Superior temporal gyrus (tissue), 1 donor: ENCODE data around the gene EGFR.

Experiments
- DNase-seq: peaks from one replicate; pipeline ENCODE4 v3.0.0-alpha.2; 2016; ENCODE audit errors: extremely low spot score

The EGFR gene

DNA sequence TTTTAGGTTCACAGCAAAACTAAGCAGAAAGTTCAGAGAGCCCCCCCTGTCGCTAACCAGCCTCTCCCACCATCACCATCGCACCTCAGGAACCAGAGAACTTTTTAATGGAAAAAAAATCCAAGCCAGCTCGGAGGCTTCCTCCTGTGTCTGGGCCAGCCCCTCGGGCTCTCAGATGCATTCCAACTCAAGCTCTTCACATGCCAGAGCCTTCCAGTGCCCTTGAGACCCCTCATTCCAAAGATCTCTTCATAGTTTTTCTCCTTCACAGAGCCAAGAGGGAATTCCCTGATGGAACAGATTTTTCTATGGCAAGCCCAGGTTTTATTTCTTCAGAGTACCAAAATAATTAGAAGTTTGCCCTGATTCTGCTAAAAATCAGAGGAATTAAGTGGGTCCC lies 192.9 kb downstream of the EGFR start:
- DNase-seq, result no peak

DNA sequence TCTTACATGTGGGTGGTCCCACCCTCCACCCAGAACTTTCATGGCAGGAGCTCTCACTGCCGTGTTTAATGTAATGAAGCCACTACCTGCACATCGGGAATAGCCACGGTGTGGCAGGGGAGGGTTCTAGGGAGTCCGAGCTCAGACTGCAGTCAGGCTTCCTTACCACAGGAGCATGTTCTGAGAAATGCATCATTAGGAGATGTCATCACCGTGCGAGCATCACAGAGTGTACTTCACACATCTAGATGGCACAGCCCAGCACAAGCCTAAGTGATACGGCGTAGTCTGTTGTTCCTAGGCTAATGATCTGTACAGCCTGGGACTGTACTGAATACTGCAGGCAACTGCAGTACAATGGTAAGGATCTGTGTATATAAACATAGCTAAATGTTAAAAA lies 193.4 kb downstream of the EGFR start:
- DNase-seq, result no peak

GRCh38 chr7:55212838-55213237 lies 194.0 kb downstream of the EGFR start:
- no peak for DNase-seq

DNA sequence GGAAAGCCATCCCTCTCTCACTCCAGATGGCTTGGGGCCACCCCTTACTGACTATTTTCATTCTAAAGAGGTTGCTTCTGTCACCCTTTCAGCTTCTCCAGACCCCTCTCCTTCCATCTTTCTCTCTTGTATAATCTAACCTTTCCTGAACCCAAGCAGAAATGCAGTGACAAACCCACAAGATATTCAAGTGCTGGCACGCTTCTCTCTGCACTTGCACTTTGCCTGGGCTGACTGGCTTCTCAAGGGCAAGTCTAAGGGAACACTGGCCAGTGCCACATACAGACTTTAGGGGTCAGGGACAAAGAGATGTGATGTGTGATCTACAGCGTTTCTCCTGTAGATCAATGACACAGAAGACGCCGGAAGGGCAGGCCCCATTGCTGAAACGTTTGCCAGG lies 195.9 kb downstream of the EGFR start:
- DNase-seq, result no peak

GRCh38 chr7:55223023-55223422 lies 204.2 kb downstream of the EGFR start:
- no peak for DNase-seq

GRCh38 chr7:55224111-55224510 lies 205.3 kb downstream of the EGFR start:
- no peak for DNase-seq

DNA sequence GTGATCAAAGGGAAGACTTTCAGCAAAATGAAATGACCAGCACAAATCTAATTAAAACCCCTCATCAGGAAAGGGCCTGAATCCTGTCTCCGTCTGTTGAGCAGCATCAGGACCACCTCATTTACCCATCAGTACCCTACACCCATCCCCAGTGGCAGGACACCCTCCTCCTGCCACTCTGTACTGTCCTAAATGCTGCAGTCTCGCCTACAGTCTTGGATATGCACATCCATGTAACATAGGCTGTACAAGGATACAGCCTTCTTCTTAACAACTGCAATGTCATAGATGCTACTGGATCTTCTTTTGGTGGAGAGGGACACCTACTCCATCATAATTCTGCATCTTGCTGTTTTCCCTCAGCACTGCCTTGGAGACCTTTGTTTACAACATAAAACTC lies 206.0 kb downstream of the EGFR start:
- DNase-seq, result no peak

DNA sequence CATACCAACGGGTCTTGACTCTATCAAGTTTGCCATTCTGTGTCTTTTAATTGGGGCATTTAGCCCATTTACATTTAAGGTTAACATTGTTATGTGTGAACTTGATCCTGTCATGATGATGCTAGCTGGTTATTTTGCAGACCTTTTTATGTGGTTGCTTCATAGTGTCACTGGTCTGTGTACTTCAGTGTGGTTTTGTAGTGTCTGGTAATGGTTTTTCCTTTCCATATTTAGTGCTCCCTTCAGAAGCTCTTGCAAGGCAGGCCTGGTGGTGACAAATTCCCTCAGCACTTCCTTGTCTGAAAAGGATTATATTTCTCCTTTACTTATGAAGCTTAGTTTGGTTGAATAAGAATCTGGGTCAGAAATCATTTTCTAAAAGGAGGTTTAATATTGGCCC lies 211.2 kb downstream of the EGFR start:
- no peak for DNase-seq

- no peak for DNase-seq
Observed at GRCh38 chr7:55231736-55232280, 213.0 kb downstream of the EGFR start.

DNA sequence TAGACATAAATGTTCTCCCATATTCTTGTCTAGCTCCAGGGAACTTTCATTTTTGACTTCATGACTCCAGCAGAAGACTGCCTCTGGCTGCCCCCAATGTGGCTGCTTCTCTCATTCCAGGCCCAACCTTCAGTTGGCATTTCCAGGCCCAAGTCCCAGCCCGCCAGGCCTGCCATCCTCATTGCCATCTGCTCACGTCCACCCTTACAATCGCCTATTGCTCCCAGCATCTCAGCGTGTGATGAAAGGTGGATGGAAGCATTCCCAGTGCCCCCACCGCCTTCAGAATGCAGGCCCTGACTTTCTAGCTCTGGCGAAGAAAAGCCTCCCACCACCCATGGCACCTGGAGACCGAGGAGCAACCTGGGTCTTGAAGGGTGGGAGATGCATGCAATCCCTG lies 214.2 kb downstream of the EGFR start:
- DNase-seq, result no peak

DNA sequence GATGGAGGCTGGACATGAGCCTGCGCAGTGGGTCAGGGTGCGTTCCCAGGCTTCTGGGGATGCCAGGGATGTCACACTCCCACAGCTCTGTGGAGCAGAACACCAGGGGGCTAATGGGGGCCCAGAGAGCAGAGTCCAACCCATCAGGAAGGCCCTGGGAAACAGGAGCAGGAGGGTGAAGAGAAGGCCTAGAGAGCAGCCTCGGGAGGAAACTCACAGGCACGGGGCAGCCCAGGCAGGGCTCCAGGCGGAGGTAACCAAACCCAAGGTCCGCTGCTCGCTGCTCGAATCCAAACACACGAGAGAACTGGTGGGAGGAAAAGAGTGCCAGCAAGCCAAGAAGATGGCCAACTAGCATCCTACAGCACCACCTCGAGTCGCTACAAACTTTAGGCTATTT lies 215.6 kb downstream of the EGFR start:
- DNase-seq, result no peak

DNA sequence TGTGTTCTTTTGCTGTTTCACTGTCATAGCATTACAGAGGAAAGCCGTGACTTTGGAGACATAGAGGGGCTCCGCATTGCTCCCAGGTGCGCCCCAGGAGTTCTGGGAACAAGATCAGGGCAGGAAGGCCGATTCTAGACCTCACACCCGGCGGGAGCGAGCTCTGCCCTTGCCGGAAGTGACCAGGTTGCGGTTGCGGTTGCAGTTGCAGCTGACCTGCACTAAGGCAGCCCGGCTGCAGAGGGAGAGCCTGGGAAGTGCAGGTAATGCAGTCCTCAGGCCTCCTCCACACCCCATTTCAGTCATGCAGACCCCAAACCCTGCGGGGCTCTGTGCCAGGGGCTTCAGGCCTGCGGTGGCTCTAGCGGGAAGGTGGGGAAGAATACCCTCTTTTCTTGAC lies 216.3 kb downstream of the EGFR start:
- DNase-seq, result no peak

- no peak for DNase-seq
Observed at GRCh38 chr7:55235801-55236200, 217.0 kb downstream of the EGFR start.

GRCh38 chr7:55236476-55236875 lies 217.7 kb downstream of the EGFR start:
- DNase-seq, result no peak

GRCh38 chr7:55237156-55237893 lies 218.5 kb downstream of the EGFR start:
- DNase-seq, result no peak

DNA sequence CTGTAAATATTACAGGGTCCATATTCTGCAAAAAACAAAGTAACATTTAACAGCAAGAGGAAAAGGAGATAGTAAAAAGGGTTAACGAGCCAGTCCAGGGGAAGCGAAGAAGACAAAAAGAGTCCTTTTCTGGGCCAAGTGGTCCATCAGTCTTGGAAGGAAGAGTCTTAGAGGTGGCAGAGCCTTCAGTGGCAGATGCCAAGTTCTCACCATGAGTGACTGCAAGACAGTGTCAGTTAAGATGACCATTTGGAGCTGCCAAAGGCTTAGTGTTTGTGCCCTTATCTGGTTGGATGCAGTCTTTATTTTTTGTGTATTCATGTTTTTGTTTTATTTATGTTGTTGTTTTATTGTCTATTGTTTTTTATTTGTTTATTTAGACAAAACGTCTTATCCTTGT lies 220.6 kb downstream of the EGFR start:
- DNase-seq, result no peak

GRCh38 chr7:55240418-55241142 lies 221.8 kb downstream of the EGFR start:
- no peak for DNase-seq

DNA sequence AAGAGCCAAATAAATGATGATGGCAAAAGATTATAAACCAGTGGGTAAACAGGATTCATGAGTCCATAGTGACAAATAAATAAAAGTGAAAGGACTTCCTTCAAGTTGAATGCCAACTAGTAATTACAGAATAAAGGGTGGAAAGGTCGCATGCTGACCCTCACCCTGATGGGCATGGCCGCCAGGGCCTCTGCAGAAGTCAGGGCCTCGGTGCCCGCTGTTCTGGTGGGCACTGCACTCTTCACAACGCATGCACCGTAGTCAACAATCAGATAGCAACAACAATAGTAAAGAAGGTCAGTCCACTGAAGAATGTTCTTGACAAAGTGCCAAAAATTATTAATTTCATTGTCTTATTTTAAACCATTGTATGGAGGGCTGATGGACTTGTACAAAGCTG lies 223.1 kb downstream of the EGFR start:
- DNase-seq, result no peak

DNA sequence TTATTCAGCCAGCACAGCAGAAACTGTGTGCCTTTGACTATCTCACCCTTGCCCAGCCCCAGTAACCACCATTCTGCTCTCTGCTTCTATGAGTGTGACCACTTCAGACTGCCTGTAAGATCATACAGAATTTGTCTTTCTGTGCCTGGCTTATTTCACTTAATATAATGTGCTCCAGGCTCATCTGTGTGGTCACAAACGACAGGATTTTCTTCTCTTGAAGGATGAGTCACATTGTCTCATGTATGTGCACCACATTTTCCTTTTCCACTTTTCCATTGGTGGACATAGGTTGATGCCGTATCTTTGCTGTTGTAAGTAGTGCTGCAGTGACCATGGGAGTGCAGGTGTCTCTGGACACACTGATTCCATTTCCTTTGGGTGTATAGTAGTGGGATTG lies 223.8 kb downstream of the EGFR start:
- no peak for DNase-seq

DNA sequence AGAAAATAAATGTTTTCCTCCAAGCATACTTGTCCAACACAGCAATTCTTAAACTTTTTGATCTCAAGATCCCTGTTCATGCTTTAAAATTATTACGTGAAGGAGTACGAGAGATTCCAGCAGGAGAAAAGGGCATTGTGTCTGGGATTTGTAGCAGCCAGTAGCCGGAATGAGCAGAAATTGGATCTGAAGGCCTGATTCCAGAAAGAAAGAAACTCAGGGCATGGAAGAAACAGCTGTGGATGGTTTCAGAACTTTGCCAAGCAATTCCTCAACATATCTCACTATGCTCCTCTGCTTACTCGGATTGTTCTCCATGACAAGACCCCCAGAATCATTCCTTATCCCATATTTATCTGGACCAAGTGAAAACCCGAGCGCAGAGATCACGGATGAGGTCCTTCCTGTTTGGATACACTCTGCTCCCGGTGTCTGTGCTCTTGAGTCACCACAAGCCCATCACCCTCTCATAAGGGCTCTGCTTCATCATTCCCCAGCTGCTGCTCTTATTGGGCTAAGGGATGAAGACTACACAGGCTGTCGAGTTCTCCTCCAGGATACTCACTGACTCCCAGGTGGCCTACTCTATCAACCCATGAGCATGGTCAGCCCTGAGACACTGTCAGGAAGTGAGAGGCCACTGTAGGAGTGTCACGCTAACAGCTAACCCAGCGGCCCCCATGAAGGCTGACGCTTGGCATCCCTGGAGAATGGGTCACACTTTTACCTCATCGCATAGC lies 225.4 kb downstream of the EGFR start:
- DNase-seq, result no peak

DNA sequence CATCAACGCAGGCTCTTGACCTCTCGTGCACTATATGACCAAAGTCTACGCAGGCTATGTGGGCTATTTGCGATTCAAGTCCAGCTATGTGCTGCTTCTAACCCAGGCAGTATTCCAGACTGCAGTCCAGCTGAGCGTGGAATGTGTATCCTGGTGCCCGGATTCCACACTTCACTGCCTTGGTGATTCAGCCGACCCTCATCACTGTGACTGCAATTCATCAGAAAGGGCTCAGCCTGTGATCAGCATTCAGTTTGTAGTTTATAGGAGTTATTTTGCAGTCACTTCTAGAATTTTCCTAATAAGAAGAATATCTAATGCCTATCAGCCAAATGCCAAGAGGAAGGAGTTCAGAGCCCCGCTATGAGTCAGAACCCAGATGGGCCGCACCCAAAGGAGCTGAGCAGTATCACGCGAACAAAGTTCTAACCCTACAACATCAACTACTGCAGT lies 226.5 kb downstream of the EGFR start:
- DNase-seq, result no peak

- no peak for DNase-seq
Observed at GRCh38 chr7:55246171-55246570, 227.4 kb downstream of the EGFR start.

- DNase-seq, result no peak
Observed at GRCh38 chr7:55247428-55247827, 228.6 kb downstream of the EGFR start.
